Ishikawa (cell line): Measurements from ENCODE around the gene ELF1.

Source experiments
- CEBPB ChIP-seq: IDR thresholded peaks from 2 replicates; pipeline ENCODE4 v1.6.1; 2012
- CREB1 ChIP-seq: IDR thresholded peaks from 2 replicates; pipeline ENCODE4 v1.6.1; 2012; ENCODE audit warnings: low read depth
- EGR1 ChIP-seq: IDR thresholded peaks from 2 replicates; pipeline ENCODE4 v1.6.1; 2012
- EP300 ChIP-seq: IDR thresholded peaks from 2 replicates; pipeline ENCODE4 v1.6.1; 2012; ENCODE audit warnings: borderline replicate concordance
- FOXM1 ChIP-seq: IDR thresholded peaks from 2 replicates; pipeline ENCODE4 v1.6.1; 2012; ENCODE audit warnings: low read depth, borderline replicate concordance
- NFIC ChIP-seq: IDR thresholded peaks from 2 replicates; pipeline ENCODE4 v1.6.1; 2012
- RAD21 ChIP-seq: IDR thresholded peaks from 2 replicates; pipeline ENCODE4 v1.6.1; 2012; ENCODE audit warnings: low read depth
- TAF1 ChIP-seq: IDR thresholded peaks from 2 replicates; pipeline ENCODE4 v1.6.1; 2012; ENCODE audit warnings: low read depth, mild to moderate bottlenecking
- TCF12 ChIP-seq: IDR thresholded peaks from 2 replicates; pipeline ENCODE4 v1.6.1; 2012; ENCODE audit warnings: low read depth
- TEAD4 ChIP-seq: IDR thresholded peaks from 2 replicates; pipeline ENCODE4 v1.6.1; 2012
- YY1 ChIP-seq: IDR thresholded peaks from 2 replicates; pipeline ENCODE4 v1.6.1; 2012; ENCODE audit warnings: low read depth
- ZBTB7A ChIP-seq: IDR thresholded peaks from 2 replicates; pipeline ENCODE4 v1.6.1; 2012; ENCODE audit warnings: low read depth
- TF ChIP-seq, protein P1 (sequence below): IDR thresholded peaks from 2 replicates; pipeline ENCODE4 v1.6.1; 2012; ENCODE audit warnings: low read depth, mild to moderate bottlenecking
- TF ChIP-seq, protein P2 (sequence below): IDR thresholded peaks from 2 replicates; pipeline ENCODE4 v1.6.1; 2012
- TF ChIP-seq, protein P3 (sequence below): IDR thresholded peaks from 2 replicates; pipeline ENCODE4 v1.6.1; 2012

Gene ELF1

DNA sequence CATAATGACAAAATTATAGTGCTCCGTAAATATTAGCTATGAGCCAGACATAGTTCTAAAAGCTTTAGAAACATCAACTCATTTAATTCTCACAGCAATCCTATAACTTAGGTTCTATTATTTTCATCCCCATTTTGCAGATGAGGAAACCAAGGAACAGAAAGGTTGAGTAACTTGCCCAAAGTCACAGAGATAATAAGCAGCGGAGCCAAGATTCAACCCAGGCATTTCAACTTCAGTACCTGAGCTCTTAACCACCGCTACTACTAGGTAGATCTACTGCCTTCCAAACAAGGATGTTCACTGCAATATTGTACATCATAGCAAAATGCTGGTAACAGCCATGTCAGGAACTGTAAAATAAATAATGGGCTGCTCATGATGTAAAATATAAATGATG, 39.9 kb downstream of the ELF1 start:
- no peak for TF ChIP-seq NFIC
- TF ChIP-seq, protein P1, sequence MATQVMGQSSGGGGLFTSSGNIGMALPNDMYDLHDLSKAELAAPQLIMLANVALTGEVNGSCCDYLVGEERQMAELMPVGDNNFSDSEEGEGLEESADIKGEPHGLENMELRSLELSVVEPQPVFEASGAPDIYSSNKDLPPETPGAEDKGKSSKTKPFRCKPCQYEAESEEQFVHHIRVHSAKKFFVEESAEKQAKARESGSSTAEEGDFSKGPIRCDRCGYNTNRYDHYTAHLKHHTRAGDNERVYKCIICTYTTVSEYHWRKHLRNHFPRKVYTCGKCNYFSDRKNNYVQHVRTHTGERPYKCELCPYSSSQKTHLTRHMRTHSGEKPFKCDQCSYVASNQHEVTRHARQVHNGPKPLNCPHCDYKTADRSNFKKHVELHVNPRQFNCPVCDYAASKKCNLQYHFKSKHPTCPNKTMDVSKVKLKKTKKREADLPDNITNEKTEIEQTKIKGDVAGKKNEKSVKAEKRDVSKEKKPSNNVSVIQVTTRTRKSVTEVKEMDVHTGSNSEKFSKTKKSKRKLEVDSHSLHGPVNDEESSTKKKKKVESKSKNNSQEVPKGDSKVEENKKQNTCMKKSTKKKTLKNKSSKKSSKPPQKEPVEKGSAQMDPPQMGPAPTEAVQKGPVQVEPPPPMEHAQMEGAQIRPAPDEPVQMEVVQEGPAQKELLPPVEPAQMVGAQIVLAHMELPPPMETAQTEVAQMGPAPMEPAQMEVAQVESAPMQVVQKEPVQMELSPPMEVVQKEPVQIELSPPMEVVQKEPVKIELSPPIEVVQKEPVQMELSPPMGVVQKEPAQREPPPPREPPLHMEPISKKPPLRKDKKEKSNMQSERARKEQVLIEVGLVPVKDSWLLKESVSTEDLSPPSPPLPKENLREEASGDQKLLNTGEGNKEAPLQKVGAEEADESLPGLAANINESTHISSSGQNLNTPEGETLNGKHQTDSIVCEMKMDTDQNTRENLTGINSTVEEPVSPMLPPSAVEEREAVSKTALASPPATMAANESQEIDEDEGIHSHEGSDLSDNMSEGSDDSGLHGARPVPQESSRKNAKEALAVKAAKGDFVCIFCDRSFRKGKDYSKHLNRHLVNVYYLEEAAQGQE, result no peak
- TF ChIP-seq YY1, result no peak
- TF ChIP-seq, protein P2, sequence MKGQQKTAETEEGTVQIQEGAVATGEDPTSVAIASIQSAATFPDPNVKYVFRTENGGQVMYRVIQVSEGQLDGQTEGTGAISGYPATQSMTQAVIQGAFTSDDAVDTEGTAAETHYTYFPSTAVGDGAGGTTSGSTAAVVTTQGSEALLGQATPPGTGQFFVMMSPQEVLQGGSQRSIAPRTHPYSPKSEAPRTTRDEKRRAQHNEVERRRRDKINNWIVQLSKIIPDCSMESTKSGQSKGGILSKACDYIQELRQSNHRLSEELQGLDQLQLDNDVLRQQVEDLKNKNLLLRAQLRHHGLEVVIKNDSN, result no peak
- no peak for TF ChIP-seq EP300
- TF ChIP-seq TAF1, result no peak
- no peak for TF ChIP-seq EGR1
- no peak for TF ChIP-seq CREB1
- no peak for TF ChIP-seq FOXM1
- no peak for TF ChIP-seq TCF12
- no peak for TF ChIP-seq TEAD4
- no peak for TF ChIP-seq ZBTB7A
- TF ChIP-seq, protein P3, sequence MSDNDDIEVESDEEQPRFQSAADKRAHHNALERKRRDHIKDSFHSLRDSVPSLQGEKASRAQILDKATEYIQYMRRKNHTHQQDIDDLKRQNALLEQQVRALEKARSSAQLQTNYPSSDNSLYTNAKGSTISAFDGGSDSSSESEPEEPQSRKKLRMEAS, result no peak

DNA sequence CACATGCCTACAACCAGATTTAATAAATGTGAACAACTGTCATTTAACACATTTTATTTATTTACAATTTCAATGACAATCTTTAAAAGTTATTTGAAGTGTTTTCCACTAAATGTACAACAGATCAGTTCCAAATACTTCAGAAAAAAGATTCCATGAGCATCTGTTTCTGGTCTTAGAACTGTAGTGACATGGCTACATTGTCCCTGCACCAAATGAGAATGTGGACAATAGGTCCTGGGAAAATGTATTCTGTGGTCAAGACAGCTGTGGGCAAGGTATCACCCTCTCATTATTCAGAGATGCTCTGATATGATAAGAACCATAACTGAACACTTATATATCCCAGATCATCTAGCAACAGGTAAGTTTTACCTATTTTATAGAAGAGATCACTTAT, 43.7 kb downstream of the ELF1 start:
- no peak for TF ChIP-seq TCF12
- TF ChIP-seq TAF1, result no peak
- TF ChIP-seq NFIC, result no peak
- TF ChIP-seq CEBPB, result no peak
- TF ChIP-seq EP300, result no peak
- TF ChIP-seq FOXM1, result no peak
- TF ChIP-seq, protein P3, result no peak
- TF ChIP-seq EGR1, result no peak
- no peak for TF ChIP-seq YY1
- TF ChIP-seq RAD21, result no peak
- no peak for TF ChIP-seq TEAD4
- TF ChIP-seq, protein P2, result no peak

DNA sequence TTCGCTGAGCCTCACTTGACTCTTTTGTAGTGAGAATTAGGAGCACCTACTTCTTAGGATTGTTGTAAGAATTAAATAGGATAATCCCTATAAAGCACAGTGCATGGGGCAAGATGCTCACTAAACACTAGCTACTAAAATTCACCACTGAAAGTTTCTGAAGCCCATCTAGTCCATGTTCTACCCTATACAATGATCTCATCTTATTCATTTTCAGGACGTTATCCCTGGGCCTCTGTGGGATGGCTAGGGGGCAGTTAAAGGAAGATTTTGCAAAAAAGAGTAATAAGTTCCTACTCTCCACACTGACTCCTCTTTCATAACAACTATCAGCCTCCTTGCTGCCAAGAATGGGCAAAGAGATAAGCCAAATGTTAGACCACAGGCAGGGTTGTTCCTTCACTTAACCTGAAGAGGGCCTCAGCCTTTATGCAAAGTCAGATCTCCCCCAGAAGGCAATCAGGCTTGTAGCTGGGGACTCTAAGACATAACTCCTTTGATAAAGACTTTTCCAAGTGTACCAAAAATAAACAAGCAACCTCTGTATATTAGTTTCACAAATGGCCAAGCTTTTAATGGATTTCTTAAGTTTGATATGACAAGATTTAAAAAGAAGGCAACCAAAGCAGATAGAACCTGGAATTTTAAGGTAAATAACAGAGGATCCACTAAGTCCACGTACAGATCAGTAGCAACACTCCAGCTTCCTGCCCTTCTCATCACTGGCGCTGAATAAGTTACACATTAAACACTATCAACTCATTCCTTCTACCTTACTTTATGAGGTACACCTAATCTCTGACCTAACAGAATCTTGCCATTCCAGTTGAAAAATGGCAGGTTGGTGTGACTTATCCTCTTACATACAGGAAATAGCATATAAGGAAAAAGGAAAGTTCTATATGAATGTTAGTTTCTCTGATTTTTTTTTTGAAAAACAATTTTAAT, 44.4 kb downstream of the ELF1 start:
- no peak for TF ChIP-seq EP300
- peak; percentile 52 for TF ChIP-seq RAD21
- no peak for TF ChIP-seq FOXM1
- TF ChIP-seq TCF12, result no peak
- no peak for TF ChIP-seq CEBPB

DNA sequence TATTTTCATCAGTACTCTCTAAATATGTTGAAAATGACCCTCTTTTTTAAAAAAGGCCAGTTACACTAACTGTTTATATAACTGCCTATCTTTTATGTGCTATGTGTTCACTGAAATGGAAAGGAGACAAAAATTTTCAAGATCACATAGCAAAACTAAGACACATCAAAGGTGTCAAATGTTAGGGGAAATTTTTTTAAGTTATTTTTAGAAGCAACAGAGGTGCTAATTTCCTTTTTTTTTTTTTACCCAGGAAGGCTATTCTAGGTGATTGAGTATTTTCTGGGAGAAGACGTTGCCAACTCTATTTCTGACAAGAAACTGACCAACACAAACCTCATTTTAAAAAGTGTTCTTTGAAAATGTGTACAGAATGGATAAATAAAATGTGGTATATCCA, 45.7 kb downstream of the ELF1 start:
- TF ChIP-seq, protein P1, result no peak
- TF ChIP-seq TCF12, result no peak

DNA sequence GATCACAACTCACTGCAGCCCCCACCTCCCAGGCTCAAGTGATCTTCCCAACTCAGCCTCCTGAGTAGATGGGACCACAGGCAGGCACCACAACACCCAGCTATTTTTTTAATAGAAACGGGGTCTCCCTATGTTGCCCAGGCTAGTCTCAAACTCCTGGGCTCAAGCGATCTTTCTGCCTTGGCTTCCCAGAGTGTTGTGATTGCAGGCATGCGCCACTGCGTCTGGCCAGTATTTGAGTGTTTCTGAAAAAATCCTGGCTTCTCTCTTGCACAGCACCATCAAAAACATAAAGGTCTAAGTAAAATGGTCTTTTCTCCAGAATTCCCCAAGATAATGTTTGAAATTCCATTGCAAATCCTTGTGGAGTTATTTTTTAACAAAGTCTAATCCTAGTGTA, 47.8 kb downstream of the ELF1 start:
- no peak for TF ChIP-seq EP300
- TF ChIP-seq, protein P1, result no peak
